ENCODE results near the gene ARHGAP22.

Gene ARHGAP22

GRCh38 chr10:48491392-48492139 lies 113.3 kb downstream of the ARHGAP22 start:
- peaks cover 3% of the 10 kb centered on the region for H3K4me1 ChIP-seq (ENCODE audit: control insufficient read depth, insufficient read depth, low read depth, low read length)
- no peak overlapping the region for H3K4ac ChIP-seq (ENCODE audit: low read depth in 1 of 2, low read length in 2 of 2)
- H3K23ac ChIP-seq (ENCODE audit: low read length in 2 of 2), result no peak overlapping the region
- 95% methylated on average over 11 of the region's 13 CpGs for WGBS
- no peak overlapping the region for H2BK5ac ChIP-seq (ENCODE audit: low read depth, low read length, poor library complexity, severe bottlenecking)
- H2BK120ac ChIP-seq (ENCODE audit: low read depth, low read length), result no peak overlapping the region
- H2AFZ ChIP-seq (ENCODE audit: low read depth, low read length), result no peak overlapping the region
- H2BK15ac ChIP-seq (ENCODE audit: low read depth, poor library complexity, severe bottlenecking), result no peak overlapping the region
- no peak overlapping the region for H3K4me3 ChIP-seq (ENCODE audit: insufficient read depth in 1 of 2, low read depth in 1 of 2, low read length in 2 of 2)
- H3K36me3 ChIP-seq (ENCODE audit: control insufficient read depth in 1 of 2, insufficient read depth in 2 of 2, low read depth in 1 of 2, low read length in 2 of 2), result peaks cover 0 to 81% of the 10 kb centered on the region in 2 experiments
- H4K91ac ChIP-seq (ENCODE audit: low read length), result no peak overlapping the region
- no peaks in the 10 kb centered on the region for H3K27me3 ChIP-seq (ENCODE audit: control insufficient read depth in 1 of 2, insufficient read depth in 1 of 2, low read length in 2 of 2)
- no peak overlapping the region for H3K9ac ChIP-seq (ENCODE audit: low read length)
- H3K18ac ChIP-seq (ENCODE audit: low read depth in 1 of 2, low read length in 2 of 2), result no peak overlapping the region
- H4K8ac ChIP-seq (ENCODE audit: low read length), result no peak overlapping the region
- H3K14ac ChIP-seq (ENCODE audit: low read length in 2 of 2), result no peak overlapping the region
- no peaks in the 10 kb centered on the region for H3K9me3 ChIP-seq (ENCODE audit: control insufficient read depth, low read length)
- no peak overlapping the region for H3K27ac ChIP-seq (ENCODE audit: low read length, poor library complexity, severe bottlenecking)
- no peak overlapping the region for H2AK5ac ChIP-seq (ENCODE audit: low read length, severe bottlenecking)
- H3K79me1 ChIP-seq (replicated peaks; ENCODE audit: low read length, poor library complexity, severe bottlenecking), result peaks cover 12% of the 10 kb centered on the region
- H3K4me2 ChIP-seq (ENCODE audit: low read length, poor library complexity, severe bottlenecking), result no peak overlapping the region
- no peak for DNase-seq
- no peak overlapping the region for H2BK12ac ChIP-seq (ENCODE audit: low read length in 2 of 2)

DNA sequence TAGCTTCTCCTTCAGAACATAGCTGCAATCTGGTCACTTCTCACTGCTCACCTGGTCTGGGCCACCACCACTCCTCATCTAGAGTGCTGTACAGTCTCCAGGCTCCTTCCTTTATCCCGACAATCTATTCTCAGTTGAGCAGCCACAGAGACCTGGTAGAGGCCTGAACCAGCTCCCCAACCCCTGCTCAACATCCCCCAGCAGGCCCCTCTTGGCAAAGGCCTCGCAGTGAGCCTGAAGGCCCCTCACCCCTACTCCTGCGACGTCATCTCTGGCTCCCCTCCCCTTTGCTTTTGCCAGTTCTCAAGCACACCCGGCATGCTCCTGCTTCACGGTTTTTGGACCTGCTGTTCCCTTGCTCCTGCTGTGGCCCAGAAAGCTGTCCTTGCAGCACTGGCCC lies 113.9 kb downstream of the ARHGAP22 start:
- DNase-seq, result no peak
- H3K27me3 ChIP-seq (ENCODE audit: control insufficient read depth in 1 of 2, insufficient read depth in 1 of 2, low read length in 2 of 2), result no peaks in the 10 kb centered on the region
- H3K9me3 ChIP-seq (ENCODE audit: control insufficient read depth, low read length), result no peaks in the 10 kb centered on the region
- H2BK120ac ChIP-seq (ENCODE audit: low read depth, low read length), result no peak overlapping the region
- peaks cover 0 to 77% of the 10 kb centered on the region in 2 experiments for H3K36me3 ChIP-seq (ENCODE audit: control insufficient read depth in 1 of 2, insufficient read depth in 2 of 2, low read depth in 1 of 2, low read length in 2 of 2)
- H2BK5ac ChIP-seq (ENCODE audit: low read depth, low read length, poor library complexity, severe bottlenecking), result no peak overlapping the region
- H4K91ac ChIP-seq (ENCODE audit: low read length), result peak overlapping the region; percentile 25
- H2AK5ac ChIP-seq (ENCODE audit: low read length, severe bottlenecking), result no peak overlapping the region
- no peak overlapping the region for H3K4me3 ChIP-seq (ENCODE audit: insufficient read depth in 1 of 2, low read depth in 1 of 2, low read length in 2 of 2)
- no peak overlapping the region for H3K23ac ChIP-seq (ENCODE audit: low read length in 2 of 2)
- H2BK12ac ChIP-seq (ENCODE audit: low read length in 2 of 2), result no peak overlapping the region
- H3K14ac ChIP-seq (ENCODE audit: low read length in 2 of 2), result no peak overlapping the region
- no peak overlapping the region for H2AFZ ChIP-seq (ENCODE audit: low read depth, low read length)
- peaks cover 3% of the 10 kb centered on the region for H3K4me1 ChIP-seq (ENCODE audit: control insufficient read depth, insufficient read depth, low read depth, low read length)
- H3K18ac ChIP-seq (ENCODE audit: low read depth in 1 of 2, low read length in 2 of 2), result no peak overlapping the region
- no peak overlapping the region for H2BK15ac ChIP-seq (ENCODE audit: low read depth, poor library complexity, severe bottlenecking)
- no peak overlapping the region for H3K27ac ChIP-seq (ENCODE audit: low read length, poor library complexity, severe bottlenecking)
- H3K9ac ChIP-seq (ENCODE audit: low read length), result no peak overlapping the region
- WGBS, result 86% methylated on average over 6 of the region's 6 CpGs
- H3K79me1 ChIP-seq (replicated peaks; ENCODE audit: low read length, poor library complexity, severe bottlenecking), result peaks cover 6% of the 10 kb centered on the region
- no peak overlapping the region for H4K8ac ChIP-seq (ENCODE audit: low read length)
- no peak overlapping the region for H3K4me2 ChIP-seq (ENCODE audit: low read length, poor library complexity, severe bottlenecking)
- H3K4ac ChIP-seq (ENCODE audit: low read depth in 1 of 2, low read length in 2 of 2), result no peak overlapping the region

- no peak overlapping the region for H2BK120ac ChIP-seq (ENCODE audit: low read depth, low read length)
- no peak overlapping the region for H3K18ac ChIP-seq (ENCODE audit: low read depth in 1 of 2, low read length in 2 of 2)
- peaks cover 6% of the 10 kb centered on the region for H3K79me1 ChIP-seq (replicated peaks; ENCODE audit: low read length, poor library complexity, severe bottlenecking)
- no peak overlapping the region for H2BK12ac ChIP-seq (ENCODE audit: low read length in 2 of 2)
- no peaks in the 10 kb centered on the region for H3K9me3 ChIP-seq (ENCODE audit: control insufficient read depth, low read length)
- no peak overlapping the region for H3K4me2 ChIP-seq (ENCODE audit: low read length, poor library complexity, severe bottlenecking)
- WGBS, result 92% methylated on average over 7 of the region's 7 CpGs
- H4K8ac ChIP-seq (ENCODE audit: low read length), result no peak overlapping the region
- H2BK5ac ChIP-seq (ENCODE audit: low read depth, low read length, poor library complexity, severe bottlenecking), result no peak overlapping the region
- peaks cover 0 to 78% of the 10 kb centered on the region in 2 experiments for H3K36me3 ChIP-seq (ENCODE audit: control insufficient read depth in 1 of 2, insufficient read depth in 2 of 2, low read depth in 1 of 2, low read length in 2 of 2)
- no peak overlapping the region for H3K9ac ChIP-seq (ENCODE audit: low read length)
- H3K14ac ChIP-seq (ENCODE audit: low read length in 2 of 2), result no peak overlapping the region
- no peak overlapping the region for H3K23ac ChIP-seq (ENCODE audit: low read length in 2 of 2)
- no peak for DNase-seq
- H3K4me1 ChIP-seq (ENCODE audit: control insufficient read depth, insufficient read depth, low read depth, low read length), result peaks cover 3% of the 10 kb centered on the region
- H2AK5ac ChIP-seq (ENCODE audit: low read length, severe bottlenecking), result no peak overlapping the region
- no peaks in the 10 kb centered on the region for H3K27me3 ChIP-seq (ENCODE audit: control insufficient read depth in 1 of 2, insufficient read depth in 1 of 2, low read length in 2 of 2)
- no peak overlapping the region for H3K27ac ChIP-seq (ENCODE audit: low read length, poor library complexity, severe bottlenecking)
- no peak overlapping the region for H3K4ac ChIP-seq (ENCODE audit: low read depth in 1 of 2, low read length in 2 of 2)
- H2AFZ ChIP-seq (ENCODE audit: low read depth, low read length), result no peak overlapping the region
- no peak overlapping the region for H4K91ac ChIP-seq (ENCODE audit: low read length)
- H2BK15ac ChIP-seq (ENCODE audit: low read depth, poor library complexity, severe bottlenecking), result no peak overlapping the region
- no peak overlapping the region for H3K4me3 ChIP-seq (ENCODE audit: insufficient read depth in 1 of 2, low read depth in 1 of 2, low read length in 2 of 2)
Measured at GRCh38 chr10:48490571-48490940, 114.3 kb downstream of the ARHGAP22 start.

DNA sequence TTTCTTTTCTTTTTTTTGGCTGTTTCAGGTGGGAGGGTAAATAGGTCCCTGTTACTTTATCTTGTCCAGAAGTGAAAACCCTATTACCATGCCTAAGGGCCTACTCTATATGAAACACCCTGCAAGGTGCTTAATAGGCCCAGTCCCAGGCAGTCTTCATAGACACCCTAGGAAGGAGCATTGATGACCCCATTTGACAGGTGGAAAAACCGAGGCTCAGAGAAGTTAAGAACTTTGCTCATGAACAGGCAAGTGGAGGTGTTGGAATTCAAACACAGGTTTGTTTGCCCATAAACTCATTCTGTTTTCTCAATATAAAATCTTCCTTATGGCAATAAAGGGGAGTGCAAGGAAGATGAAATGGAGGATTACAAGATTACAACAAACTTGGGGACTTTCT lies 115.8 kb downstream of the ARHGAP22 start:
- no peak overlapping the region for H3K4ac ChIP-seq (ENCODE audit: low read depth in 1 of 2, low read length in 2 of 2)
- H3K36me3 ChIP-seq (ENCODE audit: control insufficient read depth in 1 of 2, insufficient read depth in 2 of 2, low read depth in 1 of 2, low read length in 2 of 2), result peaks cover 0 to 72% of the 10 kb centered on the region in 2 experiments
- H2BK120ac ChIP-seq (ENCODE audit: low read depth, low read length), result no peak overlapping the region
- H3K27me3 ChIP-seq (ENCODE audit: control insufficient read depth in 1 of 2, insufficient read depth in 1 of 2, low read length in 2 of 2), result no peaks in the 10 kb centered on the region
- H3K4me3 ChIP-seq (ENCODE audit: insufficient read depth in 1 of 2, low read depth in 1 of 2, low read length in 2 of 2), result no peak overlapping the region
- H3K79me1 ChIP-seq (replicated peaks; ENCODE audit: low read length, poor library complexity, severe bottlenecking), result peaks cover 6% of the 10 kb centered on the region
- H4K8ac ChIP-seq (ENCODE audit: low read length), result no peak overlapping the region
- no peak overlapping the region for H3K27ac ChIP-seq (ENCODE audit: low read length, poor library complexity, severe bottlenecking)
- H3K4me2 ChIP-seq (ENCODE audit: low read length, poor library complexity, severe bottlenecking), result no peak overlapping the region
- H3K18ac ChIP-seq (ENCODE audit: low read depth in 1 of 2, low read length in 2 of 2), result no peak overlapping the region
- WGBS, result no CpG with 5 or more reads among the region's 1 CpG
- H3K4me1 ChIP-seq (ENCODE audit: control insufficient read depth, insufficient read depth, low read depth, low read length), result peaks cover 3% of the 10 kb centered on the region
- no peak overlapping the region for H3K23ac ChIP-seq (ENCODE audit: low read length in 2 of 2)
- H2AK5ac ChIP-seq (ENCODE audit: low read length, severe bottlenecking), result no peak overlapping the region
- DNase-seq, result no peak
- no peak overlapping the region for H4K91ac ChIP-seq (ENCODE audit: low read length)
- no peak overlapping the region for H2AFZ ChIP-seq (ENCODE audit: low read depth, low read length)
- H2BK5ac ChIP-seq (ENCODE audit: low read depth, low read length, poor library complexity, severe bottlenecking), result no peak overlapping the region
- no peak overlapping the region for H3K14ac ChIP-seq (ENCODE audit: low read length in 2 of 2)
- H2BK12ac ChIP-seq (ENCODE audit: low read length in 2 of 2), result no peak overlapping the region
- no peak overlapping the region for H3K9ac ChIP-seq (ENCODE audit: low read length)
- no peaks in the 10 kb centered on the region for H3K9me3 ChIP-seq (ENCODE audit: control insufficient read depth, low read length)
- no peak overlapping the region for H2BK15ac ChIP-seq (ENCODE audit: low read depth, poor library complexity, severe bottlenecking)

All from mesenchymal stem cell (in vitro differentiated cells and primary cell).